Left lung (tissue), 10 donors: ENCODE results near the gene BEST3. TPM values are rescaled to one million over a fixed set of nuclear protein-coding genes. Genes with fewer than 3 reads are reported as not detected.
A peak's percentile ranks its signal among the peaks of the same experiment; 100 is the strongest.

Experiments used
- ATAC-seq: fragments of 200-7000 bp; cut with Tn5 transposase; one replicate; pipeline ENCODE4 v1.9.1; 2020; ENCODE audit warnings: moderate library complexity
- DNase-seq, 4 donors: peaks; one replicate each; pipeline ENCODE4 v3.0.0-alpha.2; 2013 to 2020
- H3K27ac ChIP-seq, 2 donors: fragments of 200-600 bp; sonication (generic) in 1 of 2; one replicate each; pipeline versions ENCODE4 v1.5.0 to v1.8.0; 2020 to 2021
- H3K27me3 ChIP-seq, 2 donors: fragments of 200-600 bp; sonication (generic) in 1 of 2; one replicate each; pipeline versions ENCODE4 v1.5.0 to v1.8.0; 2020 to 2021
- H3K36me3 ChIP-seq, 2 donors: fragments of 200-600 bp; sonication (generic) in 1 of 2; one replicate each; pipeline versions ENCODE4 v1.5.0 to v1.8.0; 2020 to 2021
- H3K4me1 ChIP-seq, 2 donors: fragments of 200-600 bp; one replicate each; pipeline ENCODE4 v1.8.0; 2021
- H3K4me3 ChIP-seq, 2 donors: fragments of 200-600 bp; sonication (generic) in 1 of 2; one replicate each; pipeline versions ENCODE4 v1.5.0 to v1.8.0; 2020 to 2021; ENCODE audit warnings: mild to moderate bottlenecking in 1 of 2
- H3K9me3 ChIP-seq, 2 donors: fragments of 200-600 bp; sonication (generic) in 1 of 2; one replicate each; pipeline versions ENCODE4 v1.5.0 to v1.8.0; 2020 to 2021
- CTCF ChIP-seq, 2 donors: fragments of 200-600 bp; sonication (generic) in 1 of 2; IDR thresholded peaks; one replicate each; pipeline versions ENCODE4 v1.5.0 to v1.8.0; 2021; ENCODE audit warnings: antibody characterized with exemption in 2 of 2
- intact Hi-C, 2 donors: fragments of 100-400 bp; cut with DNase I; formaldehyde crosslinking; loops; one replicate each; pipeline versions ENCODE4 v1.11.2 to v1.14.2; 2022
- polyA plus RNA-seq, 6 donors: library from polyadenylated mRNA; unstranded; fragments of 120-200 nt; gene quantifications; one replicate each; pipeline ENCODE4 v1.2.1, GENCODE V29; 2013; ENCODE audit not compliant: insufficient read length in 6 of 6
- total RNA-seq, 2 donors: library from RNA; stranded (reverse); fragmentation: NEBNext Ultra II Directional; extraction: Animal tissue kit (Norgen Biotek cat#: 25700); gene quantifications; one replicate each; pipeline ENCODE4 v1.2.1, GENCODE V29; 2021
- donor health status: DM: no; HTN: yes; CAD: no.
- donor health status: DM: no; HTN: no; CAD: no.

Gene BEST3
- total and polyA plus RNA-seq, 8 donors = 0.28 to 0.67 (median 0.45) TPM; not detected in 2

GRCh38 chr12:69658203-69658602 lies 40.9 kb downstream of the BEST3 start:
- no peak overlapping the region for H3K27ac ChIP-seq
- H3K36me3 ChIP-seq = no peaks in the 10 kb centered on the region
- no peaks in the 10 kb centered on the region for H3K9me3 ChIP-seq
- no peak overlapping the region for H3K4me3 ChIP-seq
- ATAC-seq (no peak), DNase-seq (no peak)
- no peaks in the 10 kb centered on the region for H3K27me3 ChIP-seq
- intact Hi-C loops = no loop called here
- no peak for TF ChIP-seq CTCF (IDR thresholded peaks at IDR 0.05)
- no peaks in the 10 kb centered on the region for H3K4me1 ChIP-seq

GRCh38 chr12:69657376-69658137 lies 41.5 kb downstream of the BEST3 start:
- no peaks in the 10 kb centered on the region for H3K36me3 ChIP-seq
- intact Hi-C loops = no loop called here
- no peak for TF ChIP-seq CTCF (IDR thresholded peaks at IDR 0.05)
- ATAC-seq = no peak
- H3K4me3 ChIP-seq = no peak overlapping the region
- no peak overlapping the region for H3K27ac ChIP-seq
- H3K4me1 ChIP-seq = no peaks in the 10 kb centered on the region
- DNase-seq = no peak
- H3K27me3 ChIP-seq = no peaks in the 10 kb centered on the region
- no peaks in the 10 kb centered on the region for H3K9me3 ChIP-seq

GRCh38 chr12:69655616-69656340 lies 43.3 kb downstream of the BEST3 start:
- no peak for TF ChIP-seq CTCF (IDR thresholded peaks at IDR 0.05)
- intact Hi-C loops = no loop called here
- Histone ChIP-seq H3K27me3 (no peaks in the 10 kb centered on the region), H3K4me3 (no peak overlapping the region), H3K9me3 (no peaks in the 10 kb centered on the region), H3K4me1 (no peaks in the 10 kb centered on the region), H3K36me3 (no peaks in the 10 kb centered on the region), H3K27ac (peak overlapping the region in 1 of 2 donors; percentile 37)
- DNase-seq (peak in 2 of 4 donors; percentile 10 to 27), ATAC-seq (peak; percentile 90)

GRCh38 chr12:69653703-69654102 lies 45.4 kb downstream of the BEST3 start:
- Histone ChIP-seq H3K4me1 (no peaks in the 10 kb centered on the region), H3K4me3 (no peak overlapping the region), H3K9me3 (no peaks in the 10 kb centered on the region), H3K27ac (no peak overlapping the region), H3K36me3 (no peaks in the 10 kb centered on the region), H3K27me3 (no peaks in the 10 kb centered on the region)
- intact Hi-C loops = no loop called here
- TF ChIP-seq CTCF (IDR thresholded peaks at IDR 0.05) = no peak
- DNase-seq (no peak), ATAC-seq (no peak)

DNA sequence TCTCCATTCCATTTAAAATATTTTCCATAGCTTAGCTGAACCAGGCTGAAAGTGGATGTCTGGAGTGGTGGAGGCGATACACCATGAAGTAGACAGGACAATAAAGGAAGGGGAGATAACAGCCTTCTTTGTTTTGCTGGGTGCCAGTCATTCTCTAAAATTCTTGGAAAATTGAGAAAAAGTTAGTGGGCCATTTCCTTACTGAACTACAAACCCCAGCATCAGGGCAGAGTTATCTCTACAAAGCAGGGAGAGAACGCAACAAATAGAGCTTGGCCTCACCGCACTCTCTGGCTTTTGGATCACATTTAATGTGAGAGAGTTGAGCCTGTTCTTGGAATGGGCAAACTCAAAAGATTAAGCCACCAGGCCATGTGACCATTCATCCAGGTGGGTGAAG lies 47.2 kb downstream of the BEST3 start:
- H3K4me3 ChIP-seq = no peak overlapping the region
- no peak for ATAC-seq

More for the DNA sequence above, 47.2 kb downstream of the BEST3 start:
- Histone ChIP-seq H3K9me3 (no peaks in the 10 kb centered on the region), H3K36me3 (no peaks in the 10 kb centered on the region), H3K4me1 (no peaks in the 10 kb centered on the region), H3K27ac (no peak overlapping the region), H3K27me3 (no peaks in the 10 kb centered on the region)
- intact Hi-C loops = no loop called here
- no peak for DNase-seq
- TF ChIP-seq CTCF (IDR thresholded peaks at IDR 0.05) = no peak
